Subcutaneous adipose tissue (tissue), 4 donors: ENCODE measurements around the gene EN2. TPM values are rescaled to one million over a fixed set of nuclear protein-coding genes. Genes with fewer than 3 reads are reported as not detected.

Experiments
- CTCF ChIP-seq: fragments of 450-650 bp; IDR thresholded peaks from one replicate; pipeline ENCODE4 v1.5.1; 2016; ENCODE audit warnings: low read depth, mild to moderate bottlenecking, control low read depth, antibody characterized with exemption, moderate library complexity
- total RNA-seq, 4 donors: library from RNA; depleted of rRNA; stranded (reverse); fragments of >200 nt; gene quantifications; one replicate each; pipeline ENCODE4 v1.1.0, GENCODE V29; 2016

EN2 gene
- total RNA-seq, 4 donors from 2014 or later = not detected

- TF ChIP-seq CTCF = no peak
Observed at GRCh38 chr7:155422599-155423336, 35.2 kb upstream of the EN2 start.

GRCh38 chr7:155423337-155424285, 34.3 kb upstream of the EN2 start:
- TF ChIP-seq CTCF = no peak

- no peak for TF ChIP-seq CTCF
Observed at GRCh38 chr7:155424301-155425010, 33.5 kb upstream of the EN2 start.

- no peak for TF ChIP-seq CTCF
Observed at GRCh38 chr7:155425011-155425340, 33.0 kb upstream of the EN2 start.

- TF ChIP-seq CTCF = no peak
Observed at GRCh38 chr7:155425887-155426286, 32.0 kb upstream of the EN2 start.

GRCh38 chr7:155426543-155427410, 31.2 kb upstream of the EN2 start:
- no peak for TF ChIP-seq CTCF
